Measurements from ENCODE around the gene KCNG1.

Gene KCNG1

GRCh38 chr20:51019656-51020592 is 3.0 kb downstream of the KCNG1 start:
- Histone ChIP-seq H3K9me3 (no peaks in the 10 kb centered on the region), H3K27me3 (peaks cover 28% of the 10 kb centered on the region), H3K4me3 (ENCODE audit: low read depth, low read length) (no peak overlapping the region), H3K36me3 (no peaks in the 10 kb centered on the region), H3K4me1 (no peaks in the 10 kb centered on the region)
- peak; percentile 25 for DNase-seq
- TF ChIP-seq, protein P1, sequence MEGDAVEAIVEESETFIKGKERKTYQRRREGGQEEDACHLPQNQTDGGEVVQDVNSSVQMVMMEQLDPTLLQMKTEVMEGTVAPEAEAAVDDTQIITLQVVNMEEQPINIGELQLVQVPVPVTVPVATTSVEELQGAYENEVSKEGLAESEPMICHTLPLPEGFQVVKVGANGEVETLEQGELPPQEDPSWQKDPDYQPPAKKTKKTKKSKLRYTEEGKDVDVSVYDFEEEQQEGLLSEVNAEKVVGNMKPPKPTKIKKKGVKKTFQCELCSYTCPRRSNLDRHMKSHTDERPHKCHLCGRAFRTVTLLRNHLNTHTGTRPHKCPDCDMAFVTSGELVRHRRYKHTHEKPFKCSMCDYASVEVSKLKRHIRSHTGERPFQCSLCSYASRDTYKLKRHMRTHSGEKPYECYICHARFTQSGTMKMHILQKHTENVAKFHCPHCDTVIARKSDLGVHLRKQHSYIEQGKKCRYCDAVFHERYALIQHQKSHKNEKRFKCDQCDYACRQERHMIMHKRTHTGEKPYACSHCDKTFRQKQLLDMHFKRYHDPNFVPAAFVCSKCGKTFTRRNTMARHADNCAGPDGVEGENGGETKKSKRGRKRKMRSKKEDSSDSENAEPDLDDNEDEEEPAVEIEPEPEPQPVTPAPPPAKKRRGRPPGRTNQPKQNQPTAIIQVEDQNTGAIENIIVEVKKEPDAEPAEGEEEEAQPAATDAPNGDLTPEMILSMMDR (IDR thresholded peaks at IDR 0.05; ENCODE audit: low read depth, low read length): no peak

- TF ChIP-seq, protein P1 (IDR thresholded peaks at IDR 0.05; ENCODE audit: low read depth, low read length): no peak
- Histone ChIP-seq H3K9me3 (no peaks in the 10 kb centered on the region), H3K36me3 (no peaks in the 10 kb centered on the region), H3K4me3 (ENCODE audit: low read depth, low read length) (no peak overlapping the region), H3K27me3 (peaks cover 13% of the 10 kb centered on the region), H3K4me1 (no peaks in the 10 kb centered on the region)
- DNase-seq: no peak
These were observed 5.7 kb downstream of the KCNG1 start for GRCh38 chr20:51017251-51017650.

DNA sequence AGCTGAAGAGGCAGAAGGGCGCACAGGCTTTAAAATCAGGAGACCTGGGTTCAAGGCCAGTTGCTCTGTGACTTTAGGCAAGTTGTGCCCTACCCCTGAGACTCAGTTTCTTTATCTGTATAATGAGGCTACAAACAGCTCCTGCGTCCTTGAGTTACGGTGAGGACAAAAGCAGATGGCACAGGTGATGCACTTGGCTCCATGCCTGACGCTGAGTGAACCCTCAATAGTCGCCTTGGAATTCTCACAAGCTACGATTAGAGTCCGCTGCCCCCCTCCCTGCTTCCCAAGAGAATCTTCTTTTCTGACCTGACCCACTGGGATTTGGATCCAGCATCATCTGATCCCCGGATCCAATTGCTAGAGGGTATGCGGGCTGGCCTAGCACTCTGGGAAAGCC is 6.4 kb downstream of the KCNG1 start:
- Histone ChIP-seq H3K4me3 (ENCODE audit: low read depth, low read length) (no peak overlapping the region), H3K36me3 (no peaks in the 10 kb centered on the region), H3K27me3 (peaks cover 7% of the 10 kb centered on the region), H3K4me1 (no peaks in the 10 kb centered on the region), H3K9me3 (no peaks in the 10 kb centered on the region)
- DNase-seq: no peak
- TF ChIP-seq, protein P1 (IDR thresholded peaks at IDR 0.05; ENCODE audit: low read depth, low read length): no peak

- H3K4me3 ChIP-seq (ENCODE audit: low read depth, low read length): no peak overlapping the region
- H3K9me3 ChIP-seq: no peaks in the 10 kb centered on the region
- peak; percentile 71 for DNase-seq
- H3K27me3 ChIP-seq: no peaks in the 10 kb centered on the region
- no peaks in the 10 kb centered on the region for H3K4me1 ChIP-seq
- H3K36me3 ChIP-seq: no peaks in the 10 kb centered on the region
- TF ChIP-seq, protein P1 (IDR thresholded peaks at IDR 0.05; ENCODE audit: low read depth, low read length): peak; percentile 91
These were observed 7.8 kb downstream of the KCNG1 start for GRCh38 chr20:51014797-51015722.

GRCh38 chr20:51013577-51014330 is 9.2 kb downstream of the KCNG1 start:
- TF ChIP-seq, protein P1 (IDR thresholded peaks at IDR 0.05; ENCODE audit: low read depth, low read length): no peak
- Histone ChIP-seq H3K27me3 (no peaks in the 10 kb centered on the region), H3K36me3 (no peaks in the 10 kb centered on the region), H3K4me3 (ENCODE audit: low read depth, low read length) (no peak overlapping the region), H3K4me1 (no peaks in the 10 kb centered on the region), H3K9me3 (no peaks in the 10 kb centered on the region)
- no peak for DNase-seq
